Measurements from ENCODE around the gene COL23A1. TPM values are rescaled to one million over a fixed set of nuclear protein-coding genes. Genes with fewer than 3 reads are reported as not detected.

COL23A1 gene
- total and polyA plus RNA-seq, 2 experiments from 2014 or later: 4.8 to 8.2 TPM

GRCh38 chr5:178441486-178442270 is 148.5 kb downstream of the COL23A1 start:
- Histone ChIP-seq H2AFZ (no peak overlapping the region), H3K27me3 (ENCODE audit: insufficient read depth) (no peaks in the 10 kb centered on the region), H4K20me1 (replicated peaks; ENCODE audit: insufficient read depth) (no peaks in the 10 kb centered on the region), H3F3A (replicated peaks; ENCODE audit: low read depth) (no peaks in the 10 kb centered on the region), H3K4me1 (ENCODE audit: insufficient read depth) (no peaks in the 10 kb centered on the region), H3K4me3 (no peak overlapping the region), H3K4me2 (no peak overlapping the region), H3K9me2 (ENCODE audit: insufficient read depth) (no peaks in the 10 kb centered on the region), H3K27ac (ENCODE audit: low read depth) (no peak overlapping the region), H3K79me2 (replicated peaks; ENCODE audit: insufficient read depth) (no peaks in the 10 kb centered on the region), H3K36me3 (ENCODE audit: insufficient read depth) (no peaks in the 10 kb centered on the region)
- ATAC-seq (no peak), DNase-seq (ENCODE audit: low spot score) (no peak)
- no peaks in the 10 kb centered on the region; the same call in 2 of the 3 replicates for H3K9me3 Mint-ChIP-seq
- TF ChIP-seq ZNF462 (CRISPR knock-in tag; IDR thresholded peaks at IDR 0.05) (no peak), CREB1 (CRISPR knock-in tag; IDR thresholded peaks at IDR 0.05; ENCODE audit: low read depth) (no peak), CTCF (conservative IDR thresholded peaks at IDR 0.05; ENCODE audit: low read depth in 2 of 2) (no peak), STAT1 (IDR thresholded peaks at IDR 0.05; ENCODE audit: unreplicated experiment) (no peak), ZNF331 (CRISPR knock-in tag; IDR thresholded peaks at IDR 0.05; ENCODE audit: low read depth) (no peak), POLR2AphosphoS5 (IDR thresholded peaks at IDR 0.05; ENCODE audit: low read depth) (no peak), REST (IDR thresholded peaks at IDR 0.05; ENCODE audit: unreplicated experiment) (no peak), EZH2phosphoT487 (IDR thresholded peaks at IDR 0.05; ENCODE audit: unreplicated experiment) (no peak), EZH2 (IDR thresholded peaks at IDR 0.05; ENCODE audit: low read depth, unreplicated experiment) (no peak), JUNB (IDR thresholded peaks at IDR 0.05; ENCODE audit: unreplicated experiment) (no peak), ZNF114 (CRISPR knock-in tag; IDR thresholded peaks at IDR 0.05) (no peak), NANOG (IDR thresholded peaks at IDR 0.05; ENCODE audit: borderline replicate concordance) (no peak), ETS1 (IDR thresholded peaks at IDR 0.05) (no peak)
- no peaks in the 10 kb centered on the region for H3K27me3 Mint-ChIP-seq (ENCODE audit: insufficient read depth, low read depth, poor library complexity)
- H3K36me3 Mint-ChIP-seq (ENCODE audit: low read depth): no peaks in the 10 kb centered on the region
- no peak overlapping the region for H3K27ac Mint-ChIP-seq
- no peak overlapping the region for H3K4me3 Mint-ChIP-seq
- 0 out of 3 replicates have a peak, but pooled peaks cover 2% of the 10 kb centered on the region for H3K4me1 Mint-ChIP-seq

Measured in GM23338 (cell line).